Activated CD8-positive, alpha-beta memory T cell treated with anti-CD3 and anti-CD28 coated beads for 1 hour (primary cell): ENCODE results near the gene UNC5C.

Source experiments
- DNase-seq, 2 donors: peaks; one replicate each; pipeline ENCODE4 v3.0.0-alpha.2; 2020; ENCODE audit warnings: low read depth in 1 of 2; ENCODE audit errors: extremely low read depth in 1 of 2

UNC5C gene

GRCh38 chr4:95238554-95238953, 310.2 kb downstream of the UNC5C start:
- no peak for DNase-seq

- DNase-seq = no peak
Measured at GRCh38 chr4:95232358-95233156, 316.2 kb downstream of the UNC5C start.

GRCh38 chr4:95231681-95232080, 317.1 kb downstream of the UNC5C start:
- DNase-seq = no peak

- no peak for DNase-seq
Measured at GRCh38 chr4:95225849-95226248, 322.9 kb downstream of the UNC5C start.

- no peak for DNase-seq
Measured at GRCh38 chr4:95224402-95224801, 324.4 kb downstream of the UNC5C start.

GRCh38 chr4:95220205-95221175, 328.3 kb downstream of the UNC5C start:
- no peak for DNase-seq

GRCh38 chr4:95219109-95219508, 329.7 kb downstream of the UNC5C start:
- DNase-seq = no peak

GRCh38 chr4:95217197-95217596, 331.6 kb downstream of the UNC5C start:
- DNase-seq = no peak

GRCh38 chr4:95216636-95217035, 332.1 kb downstream of the UNC5C start:
- DNase-seq = no peak

- no peak for DNase-seq
Measured at GRCh38 chr4:95215991-95216605, 332.7 kb downstream of the UNC5C start.

- no peak for DNase-seq
Measured at GRCh38 chr4:95215043-95215442, 333.7 kb downstream of the UNC5C start.

- no peak for DNase-seq
Measured at GRCh38 chr4:95214408-95214807, 334.4 kb downstream of the UNC5C start.

GRCh38 chr4:95213366-95213765, 335.4 kb downstream of the UNC5C start:
- DNase-seq = no peak

- no peak for DNase-seq
Measured at GRCh38 chr4:95212692-95213091, 336.1 kb downstream of the UNC5C start.

- DNase-seq = no peak
Measured at GRCh38 chr4:95209927-95210326, 338.8 kb downstream of the UNC5C start.

- no peak for DNase-seq
Measured at GRCh38 chr4:95204873-95205272, 343.9 kb downstream of the UNC5C start.

- DNase-seq = no peak
Measured at GRCh38 chr4:95204267-95204844, 344.4 kb downstream of the UNC5C start.

- no peak for DNase-seq
Measured at GRCh38 chr4:95198961-95199360, 349.8 kb downstream of the UNC5C start.

GRCh38 chr4:95197353-95197752, 351.4 kb downstream of the UNC5C start:
- no peak for DNase-seq

- no peak for DNase-seq
Measured at GRCh38 chr4:95193391-95194224, 355.2 kb downstream of the UNC5C start.
